D721Med (cell line): ENCODE results near the gene C17orf67.
"Not testable (repeated sequence)": the region's sequence is repeated elsewhere in the genome, so short reads cannot be mapped to it uniquely, and the experiment has no call there.

Source experiments
- DNase-seq: peaks from one replicate; pipeline ENCODE4 v3.0.0; 2011; ENCODE audit warnings: low spot score; ENCODE audit not compliant: insufficient read length
- FAIRE-seq: peaks from 2 replicates; lab custom pipeline; 2011; peaks lifted over from hg19 to GRCh38; lab: Jason Lieb, UNC
- CTCF ChIP-seq: IDR thresholded peaks from 2 replicates; pipeline ENCODE4 v1.5.1; 2012; ENCODE audit warnings: mild to moderate bottlenecking, control low read depth; ENCODE audit not compliant: insufficient read depth; ENCODE audit errors: missing control alignments

The C17orf67 gene

DNA sequence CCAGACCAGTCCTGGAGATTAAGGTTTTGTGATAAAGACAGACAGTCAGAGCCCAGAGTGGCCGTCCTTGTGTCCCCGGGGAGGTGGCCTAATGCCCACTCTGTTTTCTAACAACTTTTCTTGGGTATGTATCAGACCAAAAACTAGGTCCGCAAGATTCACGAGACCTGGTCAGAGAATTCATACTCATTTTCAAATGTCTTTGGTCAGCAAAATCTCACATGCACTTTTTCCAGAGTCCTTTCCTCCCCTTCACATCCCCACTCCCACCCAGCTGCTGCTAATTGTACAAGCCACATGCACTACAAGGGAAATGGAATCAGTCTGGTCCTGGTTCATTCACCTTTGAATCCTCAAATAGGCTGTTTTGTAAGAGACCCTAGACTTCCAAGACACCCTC, 61.7 kb downstream of the C17orf67 start:
- TF ChIP-seq CTCF: no peak
- no peak for DNase-seq
- no peak for FAIRE-seq

GRCh38 chr17:56771563-56771962, 62.2 kb downstream of the C17orf67 start:
- TF ChIP-seq CTCF: no peak
- FAIRE-seq: no peak
- no peak for DNase-seq

DNA sequence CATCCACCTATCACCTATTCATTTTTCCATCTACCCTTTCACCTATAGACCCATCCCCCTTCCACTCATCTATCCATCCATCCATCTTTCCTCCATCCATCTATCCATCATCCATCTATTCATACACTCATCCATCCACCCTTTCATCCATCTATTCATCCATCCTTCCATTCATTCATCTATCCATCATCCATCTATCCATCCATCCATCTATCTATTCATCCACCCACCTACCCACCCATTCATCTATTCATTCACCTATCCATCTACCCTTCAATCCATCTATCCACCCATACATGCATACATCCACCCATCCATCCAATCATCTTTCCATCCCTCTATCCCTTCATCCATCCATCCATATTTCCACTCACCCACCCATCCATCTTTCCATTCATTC, 63.3 kb downstream of the C17orf67 start:
- TF ChIP-seq CTCF: no peak
- no peak for FAIRE-seq

DNA sequence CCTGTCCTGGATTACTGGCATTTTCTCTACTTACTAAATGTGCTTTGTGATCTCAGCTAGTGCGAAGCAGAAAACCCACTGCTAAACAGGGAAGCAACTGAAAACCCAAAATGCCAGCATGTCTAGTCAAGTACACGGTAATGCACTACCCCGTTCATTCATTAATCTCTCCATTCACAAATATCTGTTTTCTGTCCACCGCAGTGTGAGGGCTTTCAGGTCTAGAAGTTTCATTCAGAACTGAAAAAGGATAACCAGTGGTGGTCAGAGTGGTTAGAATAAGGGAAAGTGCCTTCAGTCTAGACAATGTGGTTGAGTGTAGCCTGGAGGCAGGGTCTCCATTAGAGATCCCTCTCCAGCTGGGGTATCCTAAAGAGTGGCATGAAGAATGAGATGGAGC, 68.3 kb downstream of the C17orf67 start:
- FAIRE-seq: no peak
- no peak for TF ChIP-seq CTCF
- DNase-seq: no peak

More for the DNA sequence above, 63.3 kb downstream of the C17orf67 start:
- DNase-seq: no peak

DNA sequence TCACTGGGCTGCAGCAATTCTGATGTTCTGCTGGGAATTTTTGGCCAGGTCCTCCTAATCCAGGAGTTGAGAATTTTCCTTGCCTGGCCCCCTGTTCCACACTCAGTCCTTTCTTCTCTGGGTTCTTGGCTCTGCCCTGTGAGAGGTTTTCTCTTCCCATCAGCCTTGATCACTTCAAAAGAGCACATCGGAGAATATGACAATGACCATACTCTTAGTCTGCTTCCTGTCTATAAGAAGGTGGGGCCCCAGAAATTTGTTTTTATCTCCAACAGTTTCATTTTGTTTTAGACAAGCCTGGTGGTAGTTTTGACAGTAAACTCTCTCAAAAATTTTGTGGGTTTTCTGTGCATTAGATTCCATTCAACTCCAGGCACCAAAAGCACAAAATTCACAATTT, 70.7 kb downstream of the C17orf67 start:
- TF ChIP-seq CTCF: no peak
- DNase-seq (no peak), FAIRE-seq (no peak)

GRCh38 chr17:56762144-56762543, 71.6 kb downstream of the C17orf67 start:
- DNase-seq (no peak), FAIRE-seq (no peak)
- no peak for TF ChIP-seq CTCF

- FAIRE-seq: no peak
- no peak for DNase-seq
- no peak for TF ChIP-seq CTCF
These were observed 72.3 kb downstream of the C17orf67 start for GRCh38 chr17:56761387-56761786.

GRCh38 chr17:56757611-56758010, 76.1 kb downstream of the C17orf67 start:
- FAIRE-seq, DNase-seq: not testable (repeated sequence)
